Adrenal gland (tissue), 12 donors: ENCODE results near the gene RGL1. TPM values are rescaled to one million over a fixed set of nuclear protein-coding genes. Genes with fewer than 3 reads are reported as not detected.

Experiments used
- DNase-seq, 7 donors: peaks; one replicate each; pipeline ENCODE4 v3.0.0-alpha.2; 2019 to 2020
- H3K27ac ChIP-seq, 5 donors: fragments of 200-600 bp; sonication (generic) in 4 of 5; 1 replicate in 3 of 5; 2 replicates in 2 of 5; pipeline versions ENCODE4 v1.5.1 to v1.8.0; 2016 to 2020; ENCODE audit warnings: mild to moderate bottlenecking in 1 of 5
- H3K27me3 ChIP-seq: fragments of 200-600 bp; 2 replicates; pipeline ENCODE4 v1.8.0; 2021
- H3K36me3 ChIP-seq, 2 donors: fragments of 200-600 bp; replicated peaks in 1 of 2; 1 replicate in 1 of 2; 2 replicates in 1 of 2; pipeline versions ENCODE4 v1.5.1 to v1.8.0; 2018 to 2022
- H3K4me1 ChIP-seq, 2 donors: fragments of 200-600 bp; replicated peaks in 1 of 2; 1 replicate in 1 of 2; 2 replicates in 1 of 2; pipeline versions ENCODE4 v1.5.1 to v1.8.0; 2018 to 2021
- H3K4me3 ChIP-seq, 4 donors: fragments of 200-600 bp; sonication (generic) in 3 of 4; one replicate each; pipeline ENCODE4 v1.5.1; 2016 to 2018
- H3K9me3 ChIP-seq, 3 donors: fragments of 200-600 bp; sonication (generic) in 1 of 3; replicated peaks in 1 of 3; 1 replicate in 2 of 3; 2 replicates in 1 of 3; pipeline versions ENCODE4 v1.5.1 to v1.8.0; 2016 to 2021
- POLR2A ChIP-seq, 2 donors: fragments of 450-650 bp; IDR thresholded peaks; one replicate each; pipeline ENCODE4 v1.6.1; 2017; ENCODE audit warnings: antibody characterized with exemption in 2 of 2, mild to moderate bottlenecking in 2 of 2, moderate library complexity in 1 of 2
- WGBS, 4 donors: extraction: QIAGEN DNeasy Blood & Tissue Kit in 2 of 4; methylation state at CpG; one replicate each; pipeline versions ENCODE4 v1.1.5 to v1.1.7; 2013 to 2017; 5-methylcytosine and 5-hydroxymethylcytosine counted together
- intact Hi-C, 2 donors: fragments of 100-400 bp; cut with DNase I; formaldehyde crosslinking; loops; one replicate each; pipeline versions ENCODE4 v1.14.1 to v1.15.0; 2022 to 2023
- polyA plus RNA-seq, 3 donors: library from polyadenylated mRNA; stranded (reverse); fragments of 200-250 nt in 2 of 3; fragments of 350-450 nt in 1 of 3; fragmentation: Illumina TruSeq in 1 of 3; extraction: RNeasy Lipid Tissue Mini Kit (QIAGEN cat#74804) in 1 of 3; gene quantifications; one replicate each; pipeline ENCODE4 v1.2.3, GENCODE V29; 2013 to 2014
- total RNA-seq, 9 donors: library from RNA; depleted of rRNA in 4 of 9; stranded (reverse); fragments of >200 nt in 4 of 9; fragments of 120-200 nt in 1 of 9; fragmentation: NEBNext Ultra II Directional in 1 of 9; extraction: Animal tissue kit (Norgen Biotek cat#: 25700) in 1 of 9; gene quantifications; one replicate each; pipeline versions ENCODE4 v1.1.0 to v1.2.4, GENCODE V29; 2013 to 2023
- TF ChIP-seq, protein P1 (sequence below), 6 experiments: fragments of 450-650 bp in 4 of 6; fragments of 200-600 bp in 2 of 6; sonication (generic) in 1 of 6; IDR thresholded peaks; 1 replicate in 5 of 6; 2 replicates in 1 of 6; pipeline versions ENCODE4 v1.5.1 to v1.8.0; 2016 to 2021; ENCODE audit warnings: antibody characterized with exemption in 6 of 6, mild to moderate bottlenecking in 2 of 6, moderate library complexity in 1 of 6
- donor health status: healthy with polysubstance abuse.
- donor health status: Bipolar disorder and iron deficiency.
- donor health status: DM: yes; HTN: yes; CAD: no.
- donor health status: DM: no; HTN: no; CAD: no.
- donor health status: DM: no; HTN: no; CAD: no.
- donor health status: DM: yes; HTN: yes; CAD: no.

RGL1 gene
- total and polyA plus RNA-seq, 12 donors = 15.5 to 76.9 (median 34.9) TPM

DNA sequence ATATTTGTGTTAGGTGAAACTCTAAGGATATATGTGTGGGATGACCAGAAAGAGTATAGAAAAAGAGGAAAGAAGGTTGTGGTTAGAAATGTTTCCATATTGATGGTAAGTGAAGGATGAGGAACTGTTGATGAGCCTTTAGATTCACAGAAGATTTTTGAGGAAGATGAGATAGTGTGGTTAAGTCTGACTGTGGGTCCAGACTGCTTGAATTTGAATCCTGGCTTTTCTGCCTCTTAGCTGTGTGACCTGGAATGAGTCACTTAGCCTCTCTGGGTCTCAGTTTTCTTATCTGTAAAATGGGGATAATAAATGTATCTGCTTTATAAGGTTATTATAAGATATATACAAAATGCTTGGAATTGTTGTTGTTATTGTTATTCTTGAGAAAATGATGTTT lies 27.5 kb downstream of the RGL1 start:
- Histone ChIP-seq H3K27me3 (no peaks in the 10 kb centered on the region), H3K9me3 (no peaks in the 10 kb centered on the region), H3K27ac (no peak overlapping the region), H3K4me3 (no peak overlapping the region), H3K4me1 (peaks cover 7 to 41% of the 10 kb centered on the region in 2 donors), H3K36me3 (no peaks in the 10 kb centered on the region)
- TF ChIP-seq POLR2A (IDR thresholded peaks at IDR 0.05) = no peak
- TF ChIP-seq, protein P1, sequence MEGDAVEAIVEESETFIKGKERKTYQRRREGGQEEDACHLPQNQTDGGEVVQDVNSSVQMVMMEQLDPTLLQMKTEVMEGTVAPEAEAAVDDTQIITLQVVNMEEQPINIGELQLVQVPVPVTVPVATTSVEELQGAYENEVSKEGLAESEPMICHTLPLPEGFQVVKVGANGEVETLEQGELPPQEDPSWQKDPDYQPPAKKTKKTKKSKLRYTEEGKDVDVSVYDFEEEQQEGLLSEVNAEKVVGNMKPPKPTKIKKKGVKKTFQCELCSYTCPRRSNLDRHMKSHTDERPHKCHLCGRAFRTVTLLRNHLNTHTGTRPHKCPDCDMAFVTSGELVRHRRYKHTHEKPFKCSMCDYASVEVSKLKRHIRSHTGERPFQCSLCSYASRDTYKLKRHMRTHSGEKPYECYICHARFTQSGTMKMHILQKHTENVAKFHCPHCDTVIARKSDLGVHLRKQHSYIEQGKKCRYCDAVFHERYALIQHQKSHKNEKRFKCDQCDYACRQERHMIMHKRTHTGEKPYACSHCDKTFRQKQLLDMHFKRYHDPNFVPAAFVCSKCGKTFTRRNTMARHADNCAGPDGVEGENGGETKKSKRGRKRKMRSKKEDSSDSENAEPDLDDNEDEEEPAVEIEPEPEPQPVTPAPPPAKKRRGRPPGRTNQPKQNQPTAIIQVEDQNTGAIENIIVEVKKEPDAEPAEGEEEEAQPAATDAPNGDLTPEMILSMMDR (IDR thresholded peaks at IDR 0.05) = no peak
- intact Hi-C loops = no loop called here
- DNase-seq = no peak

DNA sequence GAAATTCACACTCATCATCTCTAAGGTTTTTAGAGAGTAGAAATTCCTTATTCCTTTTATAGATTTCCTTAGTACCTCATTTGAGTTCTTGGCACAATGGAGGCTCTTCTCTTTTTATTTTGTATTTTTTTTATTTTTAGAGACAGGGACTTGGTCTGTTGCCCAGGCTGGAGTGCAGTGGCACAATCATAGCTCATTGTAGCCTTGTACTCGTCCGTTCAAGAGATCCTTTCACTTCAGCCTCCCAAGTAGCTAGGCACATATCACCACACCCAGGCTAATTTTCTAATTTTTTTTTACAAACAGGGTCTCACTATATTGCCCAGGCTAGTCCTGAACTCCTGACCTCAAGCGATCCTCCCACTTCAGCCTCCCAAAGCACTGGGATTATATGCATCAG lies 29.6 kb downstream of the RGL1 start:
- no peaks in the 10 kb centered on the region for H3K36me3 ChIP-seq
- 35 to 44% (median 39%) methylated on average over 3 of the region's 3 CpGs for WGBS, 4 donors
- no peak overlapping the region for H3K4me3 ChIP-seq
- no peak for TF ChIP-seq POLR2A (IDR thresholded peaks at IDR 0.05)
- TF ChIP-seq, protein P1 (IDR thresholded peaks at IDR 0.05) = no peak
- H3K4me1 ChIP-seq = peaks cover 7 to 37% of the 10 kb centered on the region in 2 donors
- no peaks in the 10 kb centered on the region for H3K9me3 ChIP-seq
- peak; percentile 44 to 82 (median 70) for DNase-seq
- peak overlapping the region in 3 of 5 donors; percentile 18 to 55 (median 48) for H3K27ac ChIP-seq
- no peaks in the 10 kb centered on the region for H3K27me3 ChIP-seq
- intact Hi-C loops = no loop called here

DNA sequence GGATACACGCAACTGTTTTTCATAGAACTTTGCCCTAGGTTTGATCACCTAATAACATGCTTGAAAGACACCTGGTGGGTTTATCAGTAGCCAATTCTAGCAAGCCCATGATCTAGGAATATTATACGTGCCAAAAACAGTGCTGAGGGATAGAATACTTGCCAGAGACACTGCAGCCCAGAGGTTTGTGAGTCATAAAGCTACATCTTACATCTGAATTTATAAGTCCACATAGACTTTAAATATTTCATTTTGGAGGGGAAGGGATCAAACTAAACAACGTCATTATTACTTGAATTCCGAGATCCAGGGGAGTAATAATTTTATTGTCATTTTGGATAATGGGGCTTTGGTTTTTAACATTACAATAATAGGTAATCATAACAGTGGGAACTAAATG lies 31.7 kb downstream of the RGL1 start:
- 68 to 75% (median 74%) methylated on average over 4 of the region's 4 CpGs for whole genome bisulfite sequencing, 4 donors

DNA sequence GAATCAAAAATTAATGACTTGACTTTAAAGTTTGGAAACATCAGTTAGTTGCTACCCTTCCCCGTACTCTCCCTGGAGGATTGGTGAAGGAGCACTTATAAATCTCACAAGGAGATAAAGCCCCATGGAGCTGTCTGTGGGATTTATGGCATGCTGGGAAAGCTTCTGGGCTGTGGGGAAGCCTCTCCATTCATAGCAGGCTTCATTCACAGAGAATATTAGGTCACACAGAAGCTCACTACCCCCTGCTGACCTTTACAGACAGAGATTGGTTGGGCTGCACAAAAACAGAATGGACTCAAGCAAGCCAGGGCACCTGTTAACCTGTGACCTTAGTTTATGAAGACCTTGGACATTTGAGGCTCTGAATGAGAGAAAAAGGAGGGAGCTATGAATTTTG lies 32.1 kb downstream of the RGL1 start:
- WGBS, 4 donors = 26 to 43% (median 35%) methylated on average over 1 of the region's 1 CpG
- no peaks in the 10 kb centered on the region for H3K36me3 ChIP-seq
- H3K9me3 ChIP-seq = no peaks in the 10 kb centered on the region
- H3K27ac ChIP-seq = peak overlapping the region in 1 of 5 donors; percentile 20
- peak in 2 of 7 donors; percentile 23 to 39 for DNase-seq
- no peak overlapping the region for H3K4me3 ChIP-seq
- peaks cover 7 to 49% of the 10 kb centered on the region in 2 donors for H3K4me1 ChIP-seq
- no peaks in the 10 kb centered on the region for H3K27me3 ChIP-seq
- intact Hi-C loops = no loop called here
- TF ChIP-seq, protein P1 (IDR thresholded peaks at IDR 0.05) = no peak
- no peak for TF ChIP-seq POLR2A (IDR thresholded peaks at IDR 0.05)

More for the DNA sequence above, 31.7 kb downstream of the RGL1 start:
- Histone ChIP-seq H3K36me3 (no peaks in the 10 kb centered on the region), H3K27ac (no peak overlapping the region), H3K4me1 (peaks cover 7 to 45% of the 10 kb centered on the region in 2 donors), H3K9me3 (no peaks in the 10 kb centered on the region), H3K4me3 (no peak overlapping the region), H3K27me3 (no peaks in the 10 kb centered on the region)
- no peak for DNase-seq
- no peak for TF ChIP-seq POLR2A (IDR thresholded peaks at IDR 0.05)
- TF ChIP-seq, protein P1 (IDR thresholded peaks at IDR 0.05) = no peak
- intact Hi-C loops = no loop called here
